Heart left ventricle (tissue), 13 donors: Measurements from ENCODE around the gene INTS2.

ENCODE experiments used
- CTCF ChIP-seq, 12 donors: fragments of 200-600 bp; sonication (generic) in 4 of 12; IDR thresholded peaks; one replicate each; pipeline versions ENCODE4 v1.5.0 to v1.8.0; 2018 to 2022; ENCODE audit warnings: antibody characterized with exemption in 12 of 12, mild to moderate bottlenecking in 5 of 12
- POLR2A ChIP-seq, 2 donors: fragments of 450-650 bp; IDR thresholded peaks; one replicate each; pipeline ENCODE4 v1.6.1; 2017; ENCODE audit warnings: antibody characterized with exemption in 2 of 2, mild to moderate bottlenecking in 2 of 2, moderate library complexity in 2 of 2
- donor health status: ischemic (EF 13 %, LVEDD 7.1; RV severe dilation, severe dysfunction).
- donor health status: DM: no; HTN: yes; CAD: no.
- donor health status: DM: no; HTN: no; CAD: no.
- donor health status: ischemic (EF 25% LVEDD 6.9; RV normal size, moderate dysfunction).
- donor health status: ischemic (EF 25% LVEDD 5.7; RV mildly dilated, moderate dysfunction).
- donor health status: ischemic (EF 35%, LVEDD 5.7; RV mildly dilated, moderate dysfunction).
- donor health status: nonischemic (EF 11% LVEDD 7.7; RV severe dilation, severe dysfunction).
- donor health status: DM: yes; HTN: yes; CAD: no.
- donor health status: PGD.
- donor health status: ischemic (EF 29% LVEDD 5.4; RV normal size, mild dysfunction).
- donor health status: nonischemic (EF 23%, LVEDD 6.1; RV moderate dilation, normal function).

- TF ChIP-seq CTCF (IDR thresholded peaks at IDR 0.05) (no peak), POLR2A (IDR thresholded peaks at IDR 0.05) (no peak)
Observed at GRCh38 chr17:61862105-61862574, 65.6 kb downstream of the INTS2 start.
